HepG2 (cell line): ENCODE measurements around the gene ENG. TPM values are rescaled to one million over a fixed set of nuclear protein-coding genes. Genes with fewer than 3 reads are reported as not detected.

Experiments
- ATAC-seq: fragments of 200-7000 bp; cut with Tn5 transposase; 3 replicates; pipeline ENCODE4 v1.9.1; 2020; ENCODE audit warnings: mild to moderate bottlenecking, moderate library complexity
- BruUV-seq: library from RNA; stranded (reverse); fragments of 400-500 nt; replicated peaks from 2 replicates; lab custom pipeline; 2021; lab: Mats Ljungman, UMichigan
- CTCF ChIA-PET: fragments of 300-600 bp; formaldehyde crosslinking; extraction: SDS; loops from one replicate; lab custom pipeline; 2021; ENCODE audit warnings: low total read pairs, inconsistent platforms, low intra/inter-chr PET ratio; lab: Yijun Ruan, JAX
- POLR2A ChIA-PET: fragments of 350-600 bp; sonication (Branson Sonifier 250); formaldehyde crosslinking; loops from one replicate; lab custom pipeline; 2020; ENCODE audit warnings: antibody characterized with exemption, inconsistent platforms; lab: Yijun Ruan, JAX
- DNase-seq: peaks from one replicate; pipeline ENCODE4 v3.0.0-alpha.2; 2015; ENCODE audit warnings: low spot score
- FAIRE-seq: peaks from 3 replicates; lab custom pipeline; 2011; peaks lifted over from hg19 to GRCh38; lab: Jason Lieb, UNC
- H2AFZ ChIP-seq: one replicate; pipeline ENCODE4 v1.6.1; 2011; ENCODE audit warnings: low read length, inconsistent platforms
- H3K27ac ChIP-seq: fragments of 300-600 bp; 3 replicates; pipeline ENCODE4 v1.8.0; 2011; ENCODE audit warnings: mixed run types, mild to moderate bottlenecking, mixed read lengths, low read length, inconsistent platforms; ENCODE audit not compliant: insufficient read depth; ENCODE audit errors: extremely low read length
- H3K27me3 ChIP-seq, 2 experiments: fragments of 200-600 bp in 1 of 2; 2 replicates in 1 of 2; 3 replicates in 1 of 2; pipeline versions ENCODE4 v1.6.0 to v1.8.0; 2011; ENCODE audit warnings: low read length in 2 of 2, mild to moderate bottlenecking in 2 of 2, moderate library complexity in 2 of 2, inconsistent platforms in 1 of 2; ENCODE audit not compliant: insufficient read depth in 2 of 2, control insufficient read depth in 1 of 2
- H3K36me3 ChIP-seq, 2 experiments: fragments of 200-600 bp in 1 of 2; replicated peaks in 1 of 2; 2 replicates in 1 of 2; 3 replicates in 1 of 2; pipeline versions ENCODE4 v1.5.1 to v1.8.0; 2011; ENCODE audit warnings: low read length in 2 of 2, inconsistent platforms in 1 of 2; ENCODE audit not compliant: insufficient read depth in 2 of 2, control insufficient read depth in 1 of 2
- H3K4me1 ChIP-seq: 2 replicates; pipeline ENCODE4 v1.5.1; 2012; ENCODE audit warnings: low read length, inconsistent platforms; ENCODE audit not compliant: insufficient read depth
- H3K4me2 ChIP-seq: 2 replicates; pipeline ENCODE4 v1.6.0; 2011; ENCODE audit warnings: low read depth, low read length, inconsistent platforms
- H3K4me3 ChIP-seq, 3 experiments: fragments of 200-600 bp in 1 of 3; sonication (generic), shearing (Covaris generic) in 1 of 3; replicated peaks in 1 of 3; 2 replicates each; pipeline ENCODE4 v1.5.1; 2011 to 2016; ENCODE audit warnings: low read length in 3 of 3, inconsistent platforms in 2 of 3, low read depth in 2 of 3, mild to moderate bottlenecking in 2 of 3, control low read depth in 1 of 3, mixed read lengths in 1 of 3; ENCODE audit not compliant: insufficient read depth in 1 of 3
- H3K79me2 ChIP-seq: one replicate; pipeline ENCODE4 v1.6.1; 2011; ENCODE audit warnings: low read length, inconsistent platforms; ENCODE audit not compliant: insufficient read depth
- H3K9ac ChIP-seq: 2 replicates; pipeline ENCODE4 v1.6.0; 2011; ENCODE audit warnings: mild to moderate bottlenecking, low read depth, low read length, inconsistent platforms; ENCODE audit not compliant: insufficient read depth
- H3K9me3 ChIP-seq: 2 replicates; pipeline ENCODE4 v1.5.1; 2012; ENCODE audit warnings: mild to moderate bottlenecking, low read length
- H4K20me1 ChIP-seq: 2 replicates; pipeline ENCODE4 v1.6.0; 2011; ENCODE audit warnings: inconsistent platforms, mild to moderate bottlenecking, low read length, moderate library complexity; ENCODE audit not compliant: insufficient read depth
- BHLHE40 ChIP-seq: IDR thresholded peaks from 2 replicates; pipeline ENCODE4 v1.6.1; 2011; ENCODE audit warnings: low read length, improper control_type of control experiment
- KAT8 ChIP-seq: IDR thresholded peaks from 2 replicates; pipeline ENCODE4 v1.6.1; 2016; ENCODE audit warnings: missing genetic modification reagents, missing compliant biosample characterization
- KDM4B ChIP-seq: sonication (generic); formaldehyde crosslinking; IDR thresholded peaks from 2 replicates; pipeline ENCODE4 v1.4.0; 2020; ENCODE audit warnings: missing genetic modification reagents
- RAD51 ChIP-seq: fragments of 450-650 bp; IDR thresholded peaks from 2 replicates; pipeline ENCODE4 v1.6.1; 2016; ENCODE audit warnings: borderline replicate concordance
- RFX1 ChIP-seq: fragments of 450-650 bp; IDR thresholded peaks from 2 replicates; pipeline ENCODE4 v1.6.1; 2017
- SAP130 ChIP-seq: IDR thresholded peaks from 2 replicates; pipeline ENCODE4 v1.6.1; 2016; ENCODE audit warnings: low read depth
- TOE1 ChIP-seq: sonication (generic); formaldehyde crosslinking; IDR thresholded peaks from 2 replicates; pipeline ENCODE4 v1.4.0; 2020; ENCODE audit warnings: mild to moderate bottlenecking, missing genetic modification reagents
- ZFP36 ChIP-seq: fragments of 150-350 bp; IDR thresholded peaks from 2 replicates; pipeline ENCODE4 v1.6.1; 2018; ENCODE audit warnings: borderline replicate concordance, low read length, low read depth; ENCODE audit not compliant: partially characterized antibody
- ZIK1 ChIP-seq: sonication (generic); formaldehyde crosslinking; IDR thresholded peaks from 2 replicates; pipeline ENCODE4 v1.5.0; 2020; ENCODE audit warnings: mild to moderate bottlenecking, low read depth, missing genetic modification reagents, borderline replicate concordance
- ZMYM2 ChIP-seq: sonication (generic); formaldehyde crosslinking; IDR thresholded peaks from 2 replicates; pipeline ENCODE4 v1.8.0; 2022; ENCODE audit warnings: mild to moderate bottlenecking, missing genetic modification reagents
- ZNF33A ChIP-seq: sonication (generic); formaldehyde crosslinking; IDR thresholded peaks from 2 replicates; pipeline ENCODE4 v1.5.1; 2020; ENCODE audit warnings: missing genetic modification reagents, mild to moderate bottlenecking, moderate library complexity, borderline replicate concordance
- WGBS: methylation state at CpG from one replicate; pipeline ENCODE4 v1.1.6; 2017; ENCODE audit warnings: low lambda C conversion rate; 5-methylcytosine and 5-hydroxymethylcytosine counted together
- in situ Hi-C: cut with HindIII; loops from 2 replicates; pipeline ENCODE4 v1.10.0; 2017; ENCODE audit warnings: low pct_unique_long_range_greater_than_20kb; ENCODE audit not compliant: extremely low pct_ligation_motif_present
- intact Hi-C: fragments of 100-400 bp; cut with micrococcal nuclease; formaldehyde crosslinking; loops from one replicate; pipeline ENCODE4 v1.10.0; 2022; ENCODE audit not compliant: unreplicated experiment
- polyA plus RNA-seq, 8 experiments: library from polyadenylated mRNA; depleted of rRNA in 3 of 8; stranded (reverse) in 7 of 8; unstranded in 1 of 8; fragments of >200 nt; fragmentation: Illumina TruSeq in 4 of 8; extraction: Trizol in 4 of 8; gene quantifications; 2 replicates each; pipeline versions ENCODE4 v1.2.1 to v1.2.3, GENCODE V29; 2011 to 2016; ENCODE audit warnings: low read depth in 4 of 8, missing spikeins in 1 of 8, mixed read lengths in 1 of 8; ENCODE audit not compliant: insufficient read depth in 1 of 8
- total RNA-seq, 5 experiments: library from RNA; depleted of rRNA; stranded (reverse); fragments of >200 nt; fragmentation: Illumina TruSeq; extraction: Trizol; gene quantifications; 2 replicates each; pipeline ENCODE4 v1.2.3, GENCODE V29; 2016; ENCODE audit warnings: low read depth in 1 of 5
- TF ChIP-seq, protein P1 (sequence below): sonication (generic); formaldehyde crosslinking; IDR thresholded peaks from 2 replicates; pipeline ENCODE4 v1.5.0; 2020; ENCODE audit warnings: mild to moderate bottlenecking, missing genetic modification reagents
- TF ChIP-seq, protein P2 (sequence below): sonication (generic); formaldehyde crosslinking; IDR thresholded peaks from 2 replicates; pipeline ENCODE4 v1.4.0; 2020; ENCODE audit warnings: missing genetic modification reagents, mild to moderate bottlenecking, borderline replicate concordance
- TF ChIP-seq, protein P3 (sequence below): sonication (generic); formaldehyde crosslinking; IDR thresholded peaks from 2 replicates; pipeline ENCODE4 v1.4.0; 2020; ENCODE audit warnings: missing genetic modification reagents
- TF ChIP-seq, protein P4 (sequence below): sonication (generic); formaldehyde crosslinking; IDR thresholded peaks from 2 replicates; pipeline ENCODE4 v1.4.0; 2020; ENCODE audit warnings: mild to moderate bottlenecking, missing genetic modification reagents
- TF ChIP-seq, protein P5 (sequence below): sonication (generic); formaldehyde crosslinking; IDR thresholded peaks from 2 replicates; pipeline ENCODE4 v1.4.0; 2020; ENCODE audit warnings: missing genetic modification reagents

The ENG gene
- total and polyA plus RNA-seq, 2 of the 13 experiments (the other 11 are each of a cell fraction or from before 2014, with no cell fraction given), result 0.02 to 1.1 TPM

DNA sequence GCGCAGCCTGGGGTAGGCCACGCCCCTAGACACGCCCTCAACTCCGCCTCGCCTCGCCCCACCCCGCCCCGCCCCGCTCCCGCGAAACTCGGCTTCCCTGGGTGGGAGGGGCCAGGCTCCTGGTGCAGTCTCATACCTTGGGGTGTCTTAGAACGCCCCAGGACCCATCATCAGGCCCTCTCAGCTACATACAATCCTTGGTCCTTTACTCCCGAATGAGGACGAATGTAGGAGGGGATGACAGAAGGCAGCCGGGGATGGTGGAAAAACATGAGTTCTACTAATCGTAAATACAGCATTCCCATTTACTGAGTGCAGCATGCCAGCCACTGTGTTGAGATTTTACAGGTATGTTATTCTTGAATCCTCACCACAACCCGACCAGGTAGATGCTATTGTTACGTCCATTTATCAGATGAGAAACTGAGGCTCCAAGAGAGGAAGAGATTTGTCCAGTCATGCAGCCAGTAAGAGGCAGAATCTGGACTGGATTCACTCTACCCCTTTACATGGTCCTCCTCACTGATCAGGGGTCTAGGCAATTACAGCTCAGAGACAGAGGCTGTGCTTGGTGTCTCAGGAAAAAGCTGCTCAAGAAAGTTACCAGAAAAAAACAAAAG, 82.8 kb downstream of the ENG start:
- POLR2A ChIA-PET, result interaction anchor here (0.9 to 1.3 kb wide), 9 partner anchors 14 to 321 kb away, joined by 3 to 9 read pairs (median 5); partner anchors contain the start of genes CDK9, PTRH1, TOR2A and TTC16
- in situ Hi-C loops, result no loop called here
- Histone ChIP-seq H3K79me2 (no peaks in the 10 kb centered on the region), H3K4me1 (peaks cover 9% of the 10 kb centered on the region), H3K9ac (no peak overlapping the region), H3K4me3 (peak overlapping the region in 2 of 3 experiments; percentile 45 to 70; a peak in 3 of 6 replicates), H3K4me2 (peak overlapping the region; percentile 62), H3K36me3 (no peaks in the 10 kb centered on the region), H3K9me3 (no peaks in the 10 kb centered on the region), H3K27me3 (peaks cover 2 to 46% of the 10 kb centered on the region in 2 experiments; a peak in 3 of 5 replicates), H2AFZ (no peak overlapping the region), H3K27ac (no peak overlapping the region), H4K20me1 (no peaks in the 10 kb centered on the region)
- intact Hi-C loops, result no loop called here
- no peak for DNase-seq
- WGBS, result 8% methylated on average over 7 of the region's 19 CpGs
- CTCF ChIA-PET, result no interaction called here
- no peak for ATAC-seq
- BruUV-seq, result no TSS peak
- no peak for FAIRE-seq
- TF ChIP-seq, protein P1, sequence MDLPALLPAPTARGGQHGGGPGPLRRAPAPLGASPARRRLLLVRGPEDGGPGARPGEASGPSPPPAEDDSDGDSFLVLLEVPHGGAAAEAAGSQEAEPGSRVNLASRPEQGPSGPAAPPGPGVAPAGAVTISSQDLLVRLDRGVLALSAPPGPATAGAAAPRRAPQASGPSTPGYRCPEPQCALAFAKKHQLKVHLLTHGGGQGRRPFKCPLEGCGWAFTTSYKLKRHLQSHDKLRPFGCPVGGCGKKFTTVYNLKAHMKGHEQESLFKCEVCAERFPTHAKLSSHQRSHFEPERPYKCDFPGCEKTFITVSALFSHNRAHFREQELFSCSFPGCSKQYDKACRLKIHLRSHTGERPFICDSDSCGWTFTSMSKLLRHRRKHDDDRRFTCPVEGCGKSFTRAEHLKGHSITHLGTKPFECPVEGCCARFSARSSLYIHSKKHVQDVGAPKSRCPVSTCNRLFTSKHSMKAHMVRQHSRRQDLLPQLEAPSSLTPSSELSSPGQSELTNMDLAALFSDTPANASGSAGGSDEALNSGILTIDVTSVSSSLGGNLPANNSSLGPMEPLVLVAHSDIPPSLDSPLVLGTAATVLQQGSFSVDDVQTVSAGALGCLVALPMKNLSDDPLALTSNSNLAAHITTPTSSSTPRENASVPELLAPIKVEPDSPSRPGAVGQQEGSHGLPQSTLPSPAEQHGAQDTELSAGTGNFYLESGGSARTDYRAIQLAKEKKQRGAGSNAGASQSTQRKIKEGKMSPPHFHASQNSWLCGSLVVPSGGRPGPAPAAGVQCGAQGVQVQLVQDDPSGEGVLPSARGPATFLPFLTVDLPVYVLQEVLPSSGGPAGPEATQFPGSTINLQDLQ (CRISPR knock-in tag), result no peak
- TF ChIP-seq, protein P2, sequence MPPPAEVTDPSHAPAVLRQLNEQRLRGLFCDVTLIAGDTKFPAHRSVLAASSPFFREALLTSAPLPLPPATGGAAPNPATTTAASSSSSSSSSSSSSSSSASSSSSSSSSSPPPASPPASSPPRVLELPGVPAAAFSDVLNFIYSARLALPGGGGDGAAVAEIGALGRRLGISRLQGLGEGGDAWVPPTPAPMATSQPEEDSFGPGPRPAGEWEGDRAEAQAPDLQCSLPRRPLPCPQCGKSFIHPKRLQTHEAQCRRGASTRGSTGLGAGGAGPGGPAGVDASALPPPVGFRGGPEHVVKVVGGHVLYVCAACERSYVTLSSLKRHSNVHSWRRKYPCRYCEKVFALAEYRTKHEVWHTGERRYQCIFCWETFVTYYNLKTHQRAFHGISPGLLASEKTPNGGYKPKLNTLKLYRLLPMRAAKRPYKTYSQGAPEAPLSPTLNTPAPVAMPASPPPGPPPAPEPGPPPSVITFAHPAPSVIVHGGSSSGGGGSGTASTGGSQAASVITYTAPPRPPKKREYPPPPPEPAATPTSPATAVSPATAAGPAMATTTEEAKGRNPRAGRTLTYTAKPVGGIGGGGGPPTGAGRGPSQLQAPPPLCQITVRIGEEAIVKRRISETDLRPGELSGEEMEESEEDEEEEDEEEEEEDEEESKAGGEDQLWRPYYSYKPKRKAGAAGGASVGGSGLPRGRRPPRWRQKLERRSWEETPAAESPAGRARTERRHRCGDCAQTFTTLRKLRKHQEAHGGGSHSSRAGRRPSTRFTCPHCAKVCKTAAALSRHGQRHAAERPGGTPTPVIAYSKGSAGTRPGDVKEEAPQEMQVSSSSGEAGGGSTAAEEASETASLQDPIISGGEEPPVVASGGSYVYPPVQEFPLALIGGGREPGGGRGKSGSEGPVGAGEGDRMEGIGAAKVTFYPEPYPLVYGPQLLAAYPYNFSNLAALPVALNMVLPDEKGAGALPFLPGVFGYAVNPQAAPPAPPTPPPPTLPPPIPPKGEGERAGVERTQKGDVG (CRISPR knock-in tag), result no peak
- no peak for TF ChIP-seq RAD51
- TF ChIP-seq, protein P3, sequence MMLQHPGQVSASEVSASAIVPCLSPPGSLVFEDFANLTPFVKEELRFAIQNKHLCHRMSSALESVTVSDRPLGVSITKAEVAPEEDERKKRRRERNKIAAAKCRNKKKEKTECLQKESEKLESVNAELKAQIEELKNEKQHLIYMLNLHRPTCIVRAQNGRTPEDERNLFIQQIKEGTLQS (CRISPR knock-in tag), result no peak
- TF ChIP-seq BHLHE40, result no peak
- TF ChIP-seq SAP130 (CRISPR knock-in tag), result peak; percentile 6; the same call in 1 of the 2 replicates
- TF ChIP-seq KDM4B (CRISPR knock-in tag), result no peak
- no peak for TF ChIP-seq ZIK1 (CRISPR knock-in tag)
- TF ChIP-seq RFX1, result no peak
- TF ChIP-seq KAT8 (CRISPR knock-in tag), result 0 out of 2 replicates have a peak, but pooled peaks have one; percentile 1
- no peak for TF ChIP-seq ZNF33A
- TF ChIP-seq, protein P4, sequence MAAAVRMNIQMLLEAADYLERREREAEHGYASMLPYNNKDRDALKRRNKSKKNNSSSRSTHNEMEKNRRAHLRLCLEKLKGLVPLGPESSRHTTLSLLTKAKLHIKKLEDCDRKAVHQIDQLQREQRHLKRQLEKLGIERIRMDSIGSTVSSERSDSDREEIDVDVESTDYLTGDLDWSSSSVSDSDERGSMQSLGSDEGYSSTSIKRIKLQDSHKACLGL (CRISPR knock-in tag), result no peak
- TF ChIP-seq, protein P5, sequence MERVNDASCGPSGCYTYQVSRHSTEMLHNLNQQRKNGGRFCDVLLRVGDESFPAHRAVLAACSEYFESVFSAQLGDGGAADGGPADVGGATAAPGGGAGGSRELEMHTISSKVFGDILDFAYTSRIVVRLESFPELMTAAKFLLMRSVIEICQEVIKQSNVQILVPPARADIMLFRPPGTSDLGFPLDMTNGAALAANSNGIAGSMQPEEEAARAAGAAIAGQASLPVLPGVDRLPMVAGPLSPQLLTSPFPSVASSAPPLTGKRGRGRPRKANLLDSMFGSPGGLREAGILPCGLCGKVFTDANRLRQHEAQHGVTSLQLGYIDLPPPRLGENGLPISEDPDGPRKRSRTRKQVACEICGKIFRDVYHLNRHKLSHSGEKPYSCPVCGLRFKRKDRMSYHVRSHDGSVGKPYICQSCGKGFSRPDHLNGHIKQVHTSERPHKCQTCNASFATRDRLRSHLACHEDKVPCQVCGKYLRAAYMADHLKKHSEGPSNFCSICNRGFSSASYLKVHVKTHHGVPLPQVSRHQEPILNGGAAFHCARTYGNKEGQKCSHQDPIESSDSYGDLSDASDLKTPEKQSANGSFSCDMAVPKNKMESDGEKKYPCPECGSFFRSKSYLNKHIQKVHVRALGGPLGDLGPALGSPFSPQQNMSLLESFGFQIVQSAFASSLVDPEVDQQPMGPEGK (CRISPR knock-in tag), result peak; percentile 11; the same call in 1 of the 2 replicates
- TF ChIP-seq ZMYM2, result no peak
- no peak for TF ChIP-seq ZFP36
- no peak for TF ChIP-seq TOE1 (CRISPR knock-in tag)
